OCI-M2 (cell line): ENCODE measurements around the gene RNF168.
"Not testable (repeated sequence)": the region's sequence is repeated elsewhere in the genome, so short reads cannot be mapped to it uniquely, and the experiment has no call there.

ENCODE experiments used
- DNase-seq: peaks from one replicate; lab custom pipeline; 2025; ENCODE audit not compliant: unreplicated experiment; lab: John Stamatoyannopoulos, UW

RNF168 gene

GRCh38 chr3:196470182-196470581, 33.4 kb downstream of the RNF168 start:
- not testable (repeated sequence) for DNase-seq

GRCh38 chr3:196463804-196464203, 39.8 kb downstream of the RNF168 start:
- no peak for DNase-seq

GRCh38 chr3:196463478-196463756, 40.2 kb downstream of the RNF168 start:
- no peak for DNase-seq

- not testable (repeated sequence) for DNase-seq
These were observed 40.7 kb downstream of the RNF168 start for GRCh38 chr3:196462680-196463477.

- no peak for DNase-seq
These were observed 45.5 kb downstream of the RNF168 start for GRCh38 chr3:196458063-196458462.

GRCh38 chr3:196457470-196457869, 46.1 kb downstream of the RNF168 start:
- DNase-seq, result not testable (repeated sequence)

- no peak for DNase-seq
These were observed 48.6 kb downstream of the RNF168 start for GRCh38 chr3:196454935-196455334.

GRCh38 chr3:196445391-196445790, 58.2 kb downstream of the RNF168 start:
- DNase-seq, result not testable (repeated sequence)

GRCh38 chr3:196444500-196444894, 59.1 kb downstream of the RNF168 start:
- no peak for DNase-seq

GRCh38 chr3:196440696-196441095, 62.9 kb downstream of the RNF168 start:
- no peak for DNase-seq

GRCh38 chr3:196440041-196440537, 63.5 kb downstream of the RNF168 start:
- no peak for DNase-seq

- DNase-seq, result peak; percentile 67
These were observed 71.3 kb downstream of the RNF168 start, which contains the start of gene UBXN7 for GRCh38 chr3:196432137-196432879. Gene UBXN7 (minus strand): TSS chr3:196432427. CDS start chr3:196432399, 28 bp downstream.

- no peak for DNase-seq
These were observed 72.1 kb downstream of the RNF168 start for GRCh38 chr3:196431181-196432136.

GRCh38 chr3:196428041-196428440, 75.5 kb downstream of the RNF168 start:
- DNase-seq, result no peak

- not testable (repeated sequence) for DNase-seq
These were observed 79.1 kb downstream of the RNF168 start for GRCh38 chr3:196424421-196424820.

GRCh38 chr3:196423044-196423781, 80.4 kb downstream of the RNF168 start:
- DNase-seq, result no peak

- DNase-seq, result not testable (repeated sequence)
These were observed 81.9 kb downstream of the RNF168 start for GRCh38 chr3:196421668-196422067.

GRCh38 chr3:196419386-196419785, 84.2 kb downstream of the RNF168 start:
- no peak for DNase-seq
